Skeletal muscle tissue (tissue), 4 donors: ENCODE results near the gene CCSER1. TPM values are rescaled to one million over a fixed set of nuclear protein-coding genes. Genes with fewer than 3 reads are reported as not detected.

Experiments
- H3K27ac ChIP-seq: one replicate; pipeline ENCODE4 v1.7.0; 2013; ENCODE audit warnings: mild to moderate bottlenecking, low read depth, low read length, inconsistent platforms
- H3K27me3 ChIP-seq, 3 donors: one replicate each; pipeline ENCODE4 v1.7.0; 2013; ENCODE audit warnings: low read length in 3 of 3; ENCODE audit not compliant: control insufficient read depth in 3 of 3, insufficient read depth in 3 of 3
- H3K36me3 ChIP-seq, 3 donors: one replicate each; pipeline ENCODE4 v1.7.0; 2013; ENCODE audit warnings: low read length in 3 of 3; ENCODE audit not compliant: control insufficient read depth in 3 of 3, insufficient read depth in 3 of 3
- H3K4me1 ChIP-seq, 3 donors: one replicate each; pipeline ENCODE4 v1.7.0; 2013; ENCODE audit warnings: low read length in 3 of 3, mild to moderate bottlenecking in 3 of 3; ENCODE audit not compliant: control insufficient read depth in 3 of 3, insufficient read depth in 3 of 3
- H3K4me3 ChIP-seq, 3 donors: one replicate each; pipeline ENCODE4 v1.7.0; 2013; ENCODE audit warnings: low read length in 3 of 3
- H3K9ac ChIP-seq, 3 donors: one replicate each; pipeline ENCODE4 v1.7.0; 2013; ENCODE audit warnings: low read length in 3 of 3, mild to moderate bottlenecking in 3 of 3, moderate library complexity in 2 of 3, low read depth in 1 of 3
- H3K9me3 ChIP-seq, 3 donors: one replicate each; pipeline ENCODE4 v1.7.0; 2013; ENCODE audit warnings: low read length in 3 of 3; ENCODE audit not compliant: control insufficient read depth in 3 of 3
- total RNA-seq: library from RNA; depleted of rRNA; stranded (reverse); fragments of >200 nt; gene quantifications from one replicate; pipeline ENCODE4 v1.2.3, GENCODE V29; 2014
- donor health status: Osteomylitis.

The CCSER1 gene
- total RNA-seq, 1 donor from 2014 or later: 1.0 TPM

DNA sequence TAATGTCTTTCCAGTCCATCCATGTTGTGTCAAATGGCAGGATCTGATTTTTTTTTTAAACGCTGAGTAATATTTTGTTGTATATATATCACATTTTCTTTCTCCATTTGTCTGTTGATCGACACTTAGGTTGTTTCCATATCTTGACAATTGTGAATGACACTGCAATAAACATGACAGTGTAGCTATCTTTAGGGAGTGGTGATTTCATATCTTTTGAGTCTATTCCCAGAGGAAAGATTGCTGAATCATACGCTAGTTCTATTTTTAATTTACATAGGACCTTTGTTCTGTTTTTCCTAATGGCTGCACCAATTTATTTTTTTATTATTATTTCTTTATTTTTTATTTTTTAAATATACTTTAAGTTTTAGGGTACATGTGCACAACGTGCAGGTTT is 470.7 kb downstream of the CCSER1 start:
- Histone ChIP-seq H3K4me3 (no peak overlapping the region), H3K9ac (no peak overlapping the region), H3K9me3 (no peaks in the 10 kb centered on the region), H3K27me3 (no peaks in the 10 kb centered on the region), H3K36me3 (no peaks in the 10 kb centered on the region), H3K4me1 (no peaks in the 10 kb centered on the region), H3K27ac (no peak overlapping the region)

DNA sequence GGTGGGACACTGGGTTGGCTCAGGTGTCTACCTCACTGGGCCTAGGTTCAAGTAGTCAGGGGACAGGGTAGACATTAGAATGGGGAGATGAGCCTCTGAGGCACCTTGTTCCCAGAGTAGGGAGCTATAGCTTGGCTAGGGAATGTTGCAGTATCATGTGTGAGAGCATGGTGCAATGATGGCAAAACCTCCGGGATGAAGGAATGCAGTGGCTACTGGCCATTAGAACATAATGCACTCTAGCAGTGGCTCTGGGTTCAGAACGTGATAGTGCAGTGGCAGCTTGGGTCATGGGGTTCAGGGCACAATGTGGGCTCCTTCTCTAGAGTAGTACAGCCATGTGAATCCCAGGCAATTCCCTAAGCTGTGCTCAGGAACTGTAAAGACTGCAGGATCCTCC is 471.5 kb downstream of the CCSER1 start:
- Histone ChIP-seq H3K9me3 (no peaks in the 10 kb centered on the region), H3K4me1 (no peaks in the 10 kb centered on the region), H3K27ac (no peak overlapping the region), H3K9ac (no peak overlapping the region), H3K4me3 (no peak overlapping the region), H3K36me3 (no peaks in the 10 kb centered on the region), H3K27me3 (no peaks in the 10 kb centered on the region)

DNA sequence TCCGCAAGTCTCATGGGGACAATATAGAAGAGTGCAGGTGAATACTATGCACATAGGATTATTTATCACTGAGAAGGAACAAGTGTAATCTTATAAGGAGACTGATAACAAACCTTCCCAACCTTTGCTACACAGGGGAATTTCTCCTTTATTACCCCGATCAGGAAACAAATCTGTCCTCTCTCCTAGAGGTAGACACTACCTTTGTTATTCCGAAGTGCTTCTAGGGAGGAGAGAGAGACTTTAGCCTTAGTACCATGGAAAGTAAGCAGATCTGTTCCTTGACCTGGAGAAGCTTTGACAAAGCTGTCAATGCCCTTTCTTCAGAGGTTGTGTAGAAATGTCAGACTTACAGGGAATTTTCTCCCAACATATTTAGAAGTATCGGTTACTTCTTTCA is 475.5 kb downstream of the CCSER1 start:
- no peaks in the 10 kb centered on the region for H3K9me3 ChIP-seq
- H3K36me3 ChIP-seq: no peaks in the 10 kb centered on the region
- H3K4me3 ChIP-seq: no peak overlapping the region

DNA sequence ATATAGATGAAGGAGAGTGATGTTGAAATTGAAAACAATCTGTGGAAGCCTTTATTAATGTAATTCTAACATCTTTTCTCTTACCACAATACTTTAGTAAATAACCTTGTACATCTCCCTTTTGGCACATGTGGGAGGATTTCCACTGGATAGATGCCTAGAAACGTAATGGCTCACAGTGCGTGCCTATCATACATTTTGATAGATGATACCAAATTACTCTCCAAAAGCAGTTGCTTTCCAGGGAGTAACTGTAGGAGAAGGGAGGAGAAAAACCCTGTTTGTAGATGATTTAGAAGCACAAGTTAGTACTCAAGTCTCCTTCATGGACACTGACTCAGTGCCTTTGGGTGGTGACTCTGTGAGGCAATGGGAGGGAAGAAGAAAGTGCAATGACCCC is 476.3 kb downstream of the CCSER1 start:
- H3K4me1 ChIP-seq: no peaks in the 10 kb centered on the region
- no peak overlapping the region for H3K9ac ChIP-seq
- H3K27me3 ChIP-seq: no peaks in the 10 kb centered on the region
- H3K9me3 ChIP-seq: no peaks in the 10 kb centered on the region
- no peak overlapping the region for H3K4me3 ChIP-seq
- no peak overlapping the region for H3K27ac ChIP-seq
- no peaks in the 10 kb centered on the region for H3K36me3 ChIP-seq

More for the DNA sequence above, 475.5 kb downstream of the CCSER1 start:
- Histone ChIP-seq H3K4me1 (no peaks in the 10 kb centered on the region), H3K27me3 (no peaks in the 10 kb centered on the region), H3K9ac (no peak overlapping the region), H3K27ac (no peak overlapping the region)

GRCh38 chr4:90606781-90607180 is 479.6 kb downstream of the CCSER1 start:
- Histone ChIP-seq H3K9ac (no peak overlapping the region), H3K36me3 (no peaks in the 10 kb centered on the region), H3K27me3 (no peaks in the 10 kb centered on the region), H3K4me1 (no peaks in the 10 kb centered on the region), H3K9me3 (no peaks in the 10 kb centered on the region), H3K4me3 (no peak overlapping the region), H3K27ac (no peak overlapping the region)

DNA sequence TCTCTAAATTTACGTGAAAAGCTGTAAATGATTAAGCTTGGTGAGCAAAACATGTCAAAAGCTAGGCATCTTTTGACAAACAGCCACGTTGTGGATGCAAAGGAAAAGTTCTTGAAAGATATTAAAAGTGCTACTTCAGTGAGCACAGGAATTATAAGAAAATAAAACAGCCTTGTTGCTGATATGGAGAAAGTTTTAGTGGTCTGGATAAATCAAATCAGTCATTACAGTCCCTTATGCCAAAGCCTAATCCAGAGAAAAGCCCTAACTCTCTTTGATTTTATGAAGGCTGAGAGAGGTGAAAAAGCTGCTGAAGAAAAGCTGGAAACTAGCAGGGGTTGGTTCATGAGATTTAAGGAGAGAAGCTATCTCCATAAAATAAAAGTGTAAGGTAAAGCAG is 487.2 kb downstream of the CCSER1 start:
- Histone ChIP-seq H3K27ac (no peak overlapping the region), H3K9me3 (no peaks in the 10 kb centered on the region), H3K4me3 (no peak overlapping the region), H3K9ac (no peak overlapping the region), H3K36me3 (no peaks in the 10 kb centered on the region), H3K27me3 (no peaks in the 10 kb centered on the region), H3K4me1 (no peaks in the 10 kb centered on the region)

- no peaks in the 10 kb centered on the region for H3K9me3 ChIP-seq
- no peak overlapping the region for H3K9ac ChIP-seq
- H3K4me3 ChIP-seq: no peak overlapping the region
- H3K27me3 ChIP-seq: no peaks in the 10 kb centered on the region
- H3K36me3 ChIP-seq: no peaks in the 10 kb centered on the region
- H3K4me1 ChIP-seq: no peaks in the 10 kb centered on the region
- H3K27ac ChIP-seq: no peak overlapping the region
Observed at GRCh38 chr4:90621080-90621479, 493.9 kb downstream of the CCSER1 start.

DNA sequence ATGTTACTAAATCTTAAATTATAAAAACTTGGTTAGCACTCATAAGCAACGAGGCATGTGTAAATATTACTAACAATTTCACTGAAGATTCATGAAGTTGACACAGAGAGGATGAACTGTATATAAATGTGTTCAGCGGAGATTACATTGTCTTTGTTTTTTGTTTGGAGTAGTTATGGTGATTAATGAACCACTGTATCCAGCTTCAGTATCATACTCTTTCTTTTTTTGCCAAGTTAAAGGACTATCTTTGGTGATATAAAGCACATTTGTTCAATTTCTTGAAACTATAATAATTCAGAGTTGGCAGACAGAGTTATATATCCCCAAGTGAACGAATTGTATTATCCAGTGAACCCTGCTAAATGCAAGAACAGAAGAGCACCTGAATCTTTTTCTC is 497.6 kb downstream of the CCSER1 start:
- H3K4me1 ChIP-seq: no peaks in the 10 kb centered on the region
- H3K9ac ChIP-seq: no peak overlapping the region
- H3K36me3 ChIP-seq: no peaks in the 10 kb centered on the region
- no peaks in the 10 kb centered on the region for H3K27me3 ChIP-seq
- H3K9me3 ChIP-seq: no peaks in the 10 kb centered on the region
- no peak overlapping the region for H3K4me3 ChIP-seq
- H3K27ac ChIP-seq: no peak overlapping the region

DNA sequence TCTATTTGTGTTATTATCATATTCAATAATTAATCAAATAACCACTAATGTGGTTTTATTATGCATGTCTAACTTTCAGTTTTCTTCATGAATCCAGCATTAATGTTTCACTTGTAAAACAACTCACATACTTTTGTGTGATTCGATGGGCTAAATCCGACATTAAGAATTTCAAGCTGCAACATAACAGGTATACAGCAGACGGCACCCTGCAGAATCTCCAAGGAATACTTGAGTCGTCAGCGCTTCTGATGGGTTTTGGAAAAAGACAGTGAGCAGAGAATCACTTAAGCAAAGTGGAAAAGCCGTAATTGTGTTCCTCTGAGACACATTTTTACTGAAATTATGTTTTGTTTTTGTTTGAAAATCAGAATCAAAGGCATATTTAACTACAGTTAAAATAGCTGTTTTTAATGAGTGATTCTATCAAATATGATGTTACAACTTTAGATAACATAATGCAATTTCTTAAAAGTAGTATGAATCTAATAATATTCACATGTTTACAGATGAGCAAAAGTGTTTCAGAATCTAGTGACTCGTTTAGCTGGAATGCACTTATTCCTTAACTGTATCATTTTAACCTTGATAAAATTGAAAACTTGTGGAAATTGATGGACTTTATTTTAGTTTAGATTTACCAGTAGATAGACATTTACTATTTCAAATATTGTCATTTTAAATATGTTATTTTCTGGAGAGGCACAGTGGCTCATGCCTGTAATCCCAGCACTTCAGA is 514.8 kb downstream of the CCSER1 start:
- no peak overlapping the region for H3K27ac ChIP-seq
- no peaks in the 10 kb centered on the region for H3K27me3 ChIP-seq
- no peaks in the 10 kb centered on the region for H3K9me3 ChIP-seq
- H3K4me1 ChIP-seq: no peaks in the 10 kb centered on the region
- no peak overlapping the region for H3K9ac ChIP-seq
- H3K4me3 ChIP-seq: no peak overlapping the region
- H3K36me3 ChIP-seq: no peaks in the 10 kb centered on the region

GRCh38 chr4:90643156-90643555 is 516.0 kb downstream of the CCSER1 start:
- Histone ChIP-seq H3K27me3 (no peaks in the 10 kb centered on the region), H3K9ac (no peak overlapping the region), H3K36me3 (no peaks in the 10 kb centered on the region), H3K9me3 (no peaks in the 10 kb centered on the region), H3K4me3 (no peak overlapping the region), H3K4me1 (no peaks in the 10 kb centered on the region), H3K27ac (no peak overlapping the region)
